Transverse colon (tissue), 4 donors: Measurements from ENCODE around the gene DPYD. TPM values are rescaled to one million over a fixed set of nuclear protein-coding genes. Genes with fewer than 3 reads are reported as not detected.

ENCODE experiments used
- DNase-seq: peaks from one replicate; pipeline ENCODE4 v3.0.0-alpha.2; 2019
- H3K27ac ChIP-seq, 4 donors: fragments of 200-600 bp; sonication (generic); 2 replicates each; pipeline ENCODE4 v1.5.1; 2016 to 2018; ENCODE audit warnings: inconsistent platforms in 4 of 4
- H3K27me3 ChIP-seq: fragments of 200-600 bp; sonication (generic); 2 replicates; pipeline ENCODE4 v1.5.1; 2017; ENCODE audit warnings: inconsistent platforms
- H3K36me3 ChIP-seq, 4 donors: fragments of 200-600 bp; sonication (generic); 2 replicates each; pipeline ENCODE4 v1.5.1; 2017 to 2019; ENCODE audit warnings: inconsistent platforms in 4 of 4
- H3K4me1 ChIP-seq, 4 donors: fragments of 200-600 bp; sonication (generic); 2 replicates each; pipeline ENCODE4 v1.5.1; 2017 to 2020; ENCODE audit warnings: inconsistent platforms in 4 of 4
- H3K4me3 ChIP-seq, 4 donors: fragments of 200-600 bp; sonication (generic); 1 replicate in 1 of 4; 2 replicates in 3 of 4; pipeline versions ENCODE4 v1.5.1 to v1.6.1; 2017 to 2019; ENCODE audit warnings: inconsistent platforms in 4 of 4
- H3K9me3 ChIP-seq, 2 donors: fragments of 200-600 bp; sonication (generic); 2 replicates each; pipeline ENCODE4 v1.5.1; 2017 to 2019; ENCODE audit warnings: inconsistent platforms in 2 of 2
- CTCF ChIP-seq, 5 experiments: fragments of 200-600 bp in 3 of 5; fragments of 450-650 bp in 2 of 5; sonication (generic) in 3 of 5; IDR thresholded peaks; 1 replicate in 2 of 5; 2 replicates in 3 of 5; pipeline ENCODE4 v1.5.1; 2016 to 2017; ENCODE audit warnings: antibody characterized with exemption in 5 of 5, inconsistent platforms in 3 of 5, mild to moderate bottlenecking in 2 of 5, moderate library complexity in 1 of 5
- EP300 ChIP-seq: sonication (generic); formaldehyde crosslinking; IDR thresholded peaks from one replicate; pipeline ENCODE4 v1.6.1; 2017; ENCODE audit warnings: antibody characterized with exemption, low read depth
- POLR2A ChIP-seq: fragments of 450-650 bp; IDR thresholded peaks from one replicate; pipeline ENCODE4 v1.6.1; 2016; ENCODE audit warnings: antibody characterized with exemption, mild to moderate bottlenecking, moderate library complexity
- POLR2AphosphoS5 ChIP-seq, 3 donors: sonication (generic); formaldehyde crosslinking; IDR thresholded peaks; one replicate each; pipeline ENCODE4 v1.6.1; 2016; ENCODE audit warnings: antibody characterized with exemption in 3 of 3
- WGBS, 2 donors: methylation state at CpG; one replicate each; pipeline ENCODE4 v1.1.5; 2018; ENCODE audit warnings: low coverage in 1 of 2; 5-methylcytosine and 5-hydroxymethylcytosine counted together
- in situ Hi-C, 4 donors: fragments of 200-750 bp; cut with MboI; loops; one replicate each; pipeline versions ENCODE4 v1.15.0 to v1.15.1; 2017; ENCODE audit warnings: low sequenced_read_pairs in 3 of 4, low pct_ligation_motif_present in 1 of 4, low pct_unique_long_range_greater_than_20kb in 1 of 4
- intact Hi-C: fragments of 100-400 bp; cut with DNase I; formaldehyde crosslinking; loops from one replicate; pipeline ENCODE4 v1.15.1; 2023; ENCODE audit warnings: low total_unique reads
- total RNA-seq, 4 donors: library from RNA; depleted of rRNA; stranded (reverse); fragments of >200 nt; gene quantifications; one replicate each; pipeline ENCODE4 v1.1.0, GENCODE V29; 2016

DPYD gene
- total RNA-seq, 4 donors from 2014 or later, result 11.2 to 34.8 (median 26.0) TPM

- no peak for DNase-seq
- no peak overlapping the region for H3K27ac ChIP-seq
- in situ Hi-C loops (no loop called here), intact Hi-C loops (no loop called here)
- H3K9me3 ChIP-seq, result no peaks in the 10 kb centered on the region
- WGBS, 2 donors, result 69 to 83% methylated on average over 2 of the region's 2 CpGs
- no peak overlapping the region for H3K4me3 ChIP-seq
- TF ChIP-seq CTCF (IDR thresholded peaks at IDR 0.05) (no peak), POLR2AphosphoS5 (IDR thresholded peaks at IDR 0.05) (no peak), POLR2A (no peak), EP300 (no peak)
- H3K36me3 ChIP-seq, result no peaks in the 10 kb centered on the region
- no peaks in the 10 kb centered on the region for H3K27me3 ChIP-seq
- H3K4me1 ChIP-seq, result no peaks in the 10 kb centered on the region
Observed at GRCh38 chr1:97105531-97105930, 815.3 kb downstream of the DPYD start.

GRCh38 chr1:97101509-97101908 is 819.3 kb downstream of the DPYD start:
- intact Hi-C loops (no loop called here), in situ Hi-C loops (no loop called here)
- H3K36me3 ChIP-seq, result no peaks in the 10 kb centered on the region
- no peak overlapping the region for H3K27ac ChIP-seq
- no peak for TF ChIP-seq CTCF (IDR thresholded peaks at IDR 0.05)
- TF ChIP-seq EP300, result no peak
- no peak for TF ChIP-seq POLR2AphosphoS5 (IDR thresholded peaks at IDR 0.05)
- no peak for TF ChIP-seq POLR2A
- H3K9me3 ChIP-seq, result no peaks in the 10 kb centered on the region
- H3K4me3 ChIP-seq, result no peak overlapping the region
- H3K27me3 ChIP-seq, result no peaks in the 10 kb centered on the region
- DNase-seq, result no peak
- no peaks in the 10 kb centered on the region for H3K4me1 ChIP-seq
- WGBS, 2 donors, result 89 to 94% methylated on average over 2 of the region's 2 CpGs

GRCh38 chr1:97097404-97097925 is 823.4 kb downstream of the DPYD start:
- Histone ChIP-seq H3K27ac (no peak overlapping the region), H3K27me3 (no peaks in the 10 kb centered on the region), H3K9me3 (no peaks in the 10 kb centered on the region), H3K36me3 (no peaks in the 10 kb centered on the region), H3K4me1 (peaks cover 0 to 11% (median 0%) of the 10 kb centered on the region in 4 donors), H3K4me3 (no peak overlapping the region)
- in situ Hi-C loops, result no loop called here
- no peak for DNase-seq
- 88 to 100% methylated on average over 1 of the region's 1 CpG for WGBS, 2 donors
- no peak for TF ChIP-seq POLR2A
- TF ChIP-seq EP300, result no peak
- TF ChIP-seq CTCF (IDR thresholded peaks at IDR 0.05), result no peak
- no peak for TF ChIP-seq POLR2AphosphoS5 (IDR thresholded peaks at IDR 0.05)
- intact Hi-C loops, result no loop called here

DNA sequence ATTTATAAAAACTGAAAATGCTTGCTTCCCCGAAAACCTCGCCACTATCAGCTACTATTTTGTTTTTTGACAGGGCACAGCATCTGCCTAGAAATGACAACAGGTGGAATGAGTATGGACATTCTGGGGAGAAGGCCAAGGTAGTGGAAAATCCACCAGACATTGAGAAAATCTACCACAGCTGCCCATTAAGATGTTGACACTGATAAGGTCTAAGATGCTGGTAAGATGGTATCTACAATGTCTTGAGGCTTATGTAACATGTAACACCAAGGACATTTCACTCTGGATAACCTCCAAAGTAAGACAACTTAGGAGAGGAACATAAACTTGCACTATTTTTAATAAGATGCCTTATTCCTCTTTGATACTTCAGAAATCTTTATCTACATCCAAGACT is 825.1 kb downstream of the DPYD start:
- H3K27ac ChIP-seq, result no peak overlapping the region
- TF ChIP-seq EP300 (no peak), CTCF (IDR thresholded peaks at IDR 0.05) (no peak), POLR2AphosphoS5 (IDR thresholded peaks at IDR 0.05) (no peak)
- WGBS, 2 donors, result 94 to 100% methylated on average over 2 of the region's 2 CpGs
- H3K9me3 ChIP-seq, result no peaks in the 10 kb centered on the region
- peaks cover 0 to 26% (median 7%) of the 10 kb centered on the region in 4 donors for H3K4me1 ChIP-seq
- no peaks in the 10 kb centered on the region for H3K27me3 ChIP-seq
- intact Hi-C loops (no loop called here), in situ Hi-C loops (no loop called here)
- H3K36me3 ChIP-seq, result no peaks in the 10 kb centered on the region
- DNase-seq, result no peak
- H3K4me3 ChIP-seq, result no peak overlapping the region
